Colonic mucosa (tissue), 4 donors: ENCODE data around the gene PDC. TPM values are rescaled to one million over a fixed set of nuclear protein-coding genes. Genes with fewer than 3 reads are reported as not detected.

Experiments used
- DNase-seq: peaks from one replicate; pipeline ENCODE4 v3.0.0-alpha.2; 2020
- H3K27ac ChIP-seq: fragments of 200-600 bp; one replicate; pipeline ENCODE4 v1.8.0; 2021
- H3K27me3 ChIP-seq: fragments of 200-600 bp; one replicate; pipeline ENCODE4 v1.8.0; 2021
- H3K36me3 ChIP-seq: fragments of 200-600 bp; one replicate; pipeline ENCODE4 v1.8.0; 2021
- H3K4me1 ChIP-seq: fragments of 200-600 bp; one replicate; pipeline ENCODE4 v1.8.0; 2021; ENCODE audit warnings: mild to moderate bottlenecking
- H3K4me3 ChIP-seq: fragments of 200-600 bp; one replicate; pipeline ENCODE4 v1.8.0; 2021
- H3K9ac ChIP-seq, 2 donors: one replicate each; pipeline ENCODE4 v1.7.0; 2013; ENCODE audit warnings: control low read depth in 2 of 2, low read depth in 2 of 2, low read length in 2 of 2
- H3K9me3 ChIP-seq: fragments of 200-600 bp; one replicate; pipeline ENCODE4 v1.8.0; 2021
- intact Hi-C: fragments of 100-400 bp; cut with DNase I; formaldehyde crosslinking; loops from one replicate; pipeline ENCODE4 v1.14.1; 2022
- total RNA-seq, 2 donors: library from RNA; stranded (reverse); fragmentation: NEBNext Ultra II Directional in 1 of 2; extraction: Animal tissue kit (Norgen Biotek cat#: 25700) in 1 of 2; gene quantifications; one replicate each; pipeline ENCODE4 v1.2.1, GENCODE V29; 2021
- TF ChIP-seq, protein P1 (sequence below): fragments of 200-600 bp; IDR thresholded peaks from one replicate; pipeline ENCODE4 v1.8.0; 2022; ENCODE audit warnings: antibody characterized with exemption, mild to moderate bottlenecking
- donor health status: healthy.
- donor health status: DM: no; HTN: no; CAD: no.
- donor health status: DM: no; HTN: no; CAD: no.

Gene PDC
- total RNA-seq, 2 donors from 2014 or later: not detected

DNA sequence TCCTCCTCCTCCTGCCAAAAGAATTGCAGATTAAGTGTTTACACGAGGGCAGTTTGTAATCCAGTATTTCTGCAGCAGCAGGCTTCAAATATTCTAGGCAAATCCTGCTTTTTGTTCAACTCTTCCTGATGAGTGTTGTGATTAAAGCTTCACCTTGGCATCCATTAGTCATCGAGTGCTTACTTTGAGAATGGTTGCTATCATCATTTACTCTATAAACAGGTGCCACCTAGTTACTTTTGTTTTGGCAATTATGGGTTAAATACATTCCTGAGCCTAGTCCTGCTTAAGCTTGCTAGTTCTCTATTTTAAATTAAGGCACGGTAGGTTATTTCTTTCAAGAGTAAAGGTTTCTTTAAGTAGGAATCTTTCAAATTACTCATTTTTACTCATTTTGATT is 20.3 kb downstream of the PDC start:
- H3K36me3 ChIP-seq: no peaks in the 10 kb centered on the region
- intact Hi-C loops: no loop called here

DNA sequence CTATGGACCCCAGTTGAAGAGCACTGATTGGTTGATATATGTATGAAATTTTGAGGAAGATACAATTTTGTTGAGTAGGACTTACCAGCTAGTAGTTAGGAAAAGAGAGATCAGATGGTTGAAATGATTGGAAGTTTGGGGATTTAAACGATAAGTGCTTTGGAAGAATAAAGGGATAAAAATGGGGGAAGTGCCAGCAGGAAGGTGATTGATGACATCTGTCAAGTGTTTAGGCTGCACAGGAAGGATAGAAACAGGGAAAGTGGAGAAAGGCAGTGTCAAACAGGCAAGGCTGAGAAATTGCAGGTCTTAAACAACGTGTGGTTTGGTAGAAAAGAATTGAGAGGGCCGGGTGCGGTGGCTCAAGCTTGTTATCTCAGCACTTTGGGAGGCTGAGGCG is 22.3 kb downstream of the PDC start:
- intact Hi-C loops: no loop called here
- H3K9ac ChIP-seq: no peak overlapping the region
- H3K36me3 ChIP-seq: no peaks in the 10 kb centered on the region
- TF ChIP-seq, protein P1, sequence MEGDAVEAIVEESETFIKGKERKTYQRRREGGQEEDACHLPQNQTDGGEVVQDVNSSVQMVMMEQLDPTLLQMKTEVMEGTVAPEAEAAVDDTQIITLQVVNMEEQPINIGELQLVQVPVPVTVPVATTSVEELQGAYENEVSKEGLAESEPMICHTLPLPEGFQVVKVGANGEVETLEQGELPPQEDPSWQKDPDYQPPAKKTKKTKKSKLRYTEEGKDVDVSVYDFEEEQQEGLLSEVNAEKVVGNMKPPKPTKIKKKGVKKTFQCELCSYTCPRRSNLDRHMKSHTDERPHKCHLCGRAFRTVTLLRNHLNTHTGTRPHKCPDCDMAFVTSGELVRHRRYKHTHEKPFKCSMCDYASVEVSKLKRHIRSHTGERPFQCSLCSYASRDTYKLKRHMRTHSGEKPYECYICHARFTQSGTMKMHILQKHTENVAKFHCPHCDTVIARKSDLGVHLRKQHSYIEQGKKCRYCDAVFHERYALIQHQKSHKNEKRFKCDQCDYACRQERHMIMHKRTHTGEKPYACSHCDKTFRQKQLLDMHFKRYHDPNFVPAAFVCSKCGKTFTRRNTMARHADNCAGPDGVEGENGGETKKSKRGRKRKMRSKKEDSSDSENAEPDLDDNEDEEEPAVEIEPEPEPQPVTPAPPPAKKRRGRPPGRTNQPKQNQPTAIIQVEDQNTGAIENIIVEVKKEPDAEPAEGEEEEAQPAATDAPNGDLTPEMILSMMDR: no peak
- H3K27me3 ChIP-seq: no peaks in the 10 kb centered on the region
- H3K27ac ChIP-seq: no peak overlapping the region
- no peaks in the 10 kb centered on the region for H3K4me1 ChIP-seq
- no peak for DNase-seq
- H3K9me3 ChIP-seq: no peaks in the 10 kb centered on the region
- H3K4me3 ChIP-seq: no peak overlapping the region

More for the DNA sequence above, 20.3 kb downstream of the PDC start:
- no peak for DNase-seq
- Histone ChIP-seq H3K27me3 (no peaks in the 10 kb centered on the region), H3K27ac (no peak overlapping the region), H3K4me3 (no peak overlapping the region), H3K9ac (no peak overlapping the region), H3K9me3 (no peaks in the 10 kb centered on the region), H3K4me1 (no peaks in the 10 kb centered on the region)
- TF ChIP-seq, protein P1: no peak

DNA sequence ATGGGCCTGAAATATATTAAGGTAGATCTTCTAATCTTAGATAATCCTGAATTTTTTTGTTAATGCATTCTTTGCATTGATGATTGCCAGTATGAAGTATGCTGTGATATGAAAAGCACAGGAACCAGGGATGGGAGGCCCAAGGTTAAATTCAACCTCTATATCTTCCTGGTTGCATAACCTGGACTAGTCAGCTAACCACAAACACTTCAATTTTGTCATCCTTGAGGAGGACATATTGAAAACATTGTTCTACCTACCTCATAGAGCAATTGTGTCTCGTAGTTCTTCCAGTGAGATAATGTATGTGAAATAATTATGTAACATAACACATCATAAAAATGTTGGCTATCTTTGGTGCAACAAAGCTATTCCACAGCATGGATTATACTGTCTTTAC is 25.6 kb downstream of the PDC start:
- DNase-seq: no peak

DNA sequence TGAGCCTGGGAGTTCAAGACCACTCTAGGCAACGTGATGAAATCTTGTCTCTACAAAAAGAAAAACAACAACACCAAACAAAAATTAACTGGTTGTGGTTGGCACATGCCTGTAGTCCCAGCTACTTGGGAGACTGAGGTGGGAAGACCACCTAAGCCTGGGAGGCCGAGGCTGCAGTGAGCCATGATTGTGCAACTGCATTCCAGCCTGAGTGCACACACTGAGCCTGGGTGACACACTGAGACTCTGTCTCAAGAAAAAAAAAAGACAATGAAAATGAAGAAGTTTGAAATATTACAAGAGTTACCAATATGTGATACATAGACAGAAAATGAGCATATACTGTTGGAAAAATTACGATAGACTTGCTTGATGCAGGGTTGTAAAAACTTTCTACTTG is 31.9 kb downstream of the PDC start:
- Histone ChIP-seq H3K27me3 (no peaks in the 10 kb centered on the region), H3K4me1 (no peaks in the 10 kb centered on the region), H3K4me3 (no peak overlapping the region), H3K9ac (no peak overlapping the region), H3K9me3 (no peaks in the 10 kb centered on the region), H3K36me3 (no peaks in the 10 kb centered on the region), H3K27ac (no peak overlapping the region)
- no peak for DNase-seq
- TF ChIP-seq, protein P1: no peak
- intact Hi-C loops: no loop called here

More for the DNA sequence above, 25.6 kb downstream of the PDC start:
- no peaks in the 10 kb centered on the region for H3K27me3 ChIP-seq
- H3K9me3 ChIP-seq: no peaks in the 10 kb centered on the region
- H3K27ac ChIP-seq: no peak overlapping the region
- TF ChIP-seq, protein P1: no peak
- H3K9ac ChIP-seq: no peak overlapping the region
- no peaks in the 10 kb centered on the region for H3K36me3 ChIP-seq
- no peaks in the 10 kb centered on the region for H3K4me1 ChIP-seq
- H3K4me3 ChIP-seq: no peak overlapping the region
- intact Hi-C loops: no loop called here

DNA sequence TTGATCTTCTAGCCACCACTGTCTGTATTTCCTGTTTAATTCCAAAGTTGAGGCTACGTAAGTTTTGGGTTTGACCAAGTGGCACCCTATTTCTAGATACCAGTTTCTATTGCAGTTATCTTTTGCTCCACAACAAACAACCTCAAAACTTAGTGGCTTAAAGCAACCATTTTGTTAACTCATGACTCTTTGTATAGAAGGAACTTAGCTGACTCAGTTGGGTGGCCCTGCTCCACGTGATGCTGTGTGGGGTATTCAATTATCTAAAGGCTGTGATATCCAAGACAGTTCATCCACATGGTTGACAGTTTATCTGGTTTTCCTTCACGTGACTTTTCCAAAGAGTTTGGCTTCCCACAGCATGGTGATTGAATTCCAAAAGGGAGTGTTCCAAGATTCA is 34.8 kb downstream of the PDC start:
- no peak for DNase-seq
- intact Hi-C loops: no loop called here
- TF ChIP-seq, protein P1: no peak
- H3K27ac ChIP-seq: no peak overlapping the region
- H3K27me3 ChIP-seq: no peaks in the 10 kb centered on the region
- H3K36me3 ChIP-seq: no peaks in the 10 kb centered on the region
- H3K9me3 ChIP-seq: no peaks in the 10 kb centered on the region
- no peaks in the 10 kb centered on the region for H3K4me1 ChIP-seq
- no peak overlapping the region for H3K9ac ChIP-seq
- H3K4me3 ChIP-seq: no peak overlapping the region

DNA sequence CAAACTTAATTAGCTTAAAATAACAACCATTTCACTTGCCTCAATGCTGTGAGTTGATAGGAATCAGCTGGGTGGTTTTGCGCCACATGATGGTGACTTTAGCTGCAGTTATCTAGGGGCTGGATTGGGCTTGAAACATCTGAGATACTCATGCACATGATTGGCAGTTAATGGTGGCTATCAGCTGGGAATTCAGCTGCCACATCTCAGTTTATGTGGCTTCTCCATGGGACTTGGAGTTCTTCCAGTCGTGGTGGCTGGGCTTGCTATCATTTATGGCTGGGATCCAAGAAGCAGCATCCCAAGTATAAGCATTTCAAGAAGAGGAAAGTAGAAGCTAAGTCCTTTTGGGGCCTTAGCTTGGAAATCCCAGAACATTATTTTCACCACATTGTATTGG is 36.4 kb downstream of the PDC start:
- Histone ChIP-seq H3K27me3 (no peaks in the 10 kb centered on the region), H3K27ac (no peak overlapping the region), H3K9ac (no peak overlapping the region), H3K36me3 (no peaks in the 10 kb centered on the region), H3K4me1 (no peaks in the 10 kb centered on the region), H3K4me3 (no peak overlapping the region), H3K9me3 (no peaks in the 10 kb centered on the region)
- DNase-seq: no peak
- TF ChIP-seq, protein P1: no peak
- intact Hi-C loops: no loop called here
